NCI-H82 treated with DMSO at 0.1 percent for 48 hours (cell line): Measurements from ENCODE around the gene CHST8.

ENCODE experiments used
- DNase-seq: peaks from one replicate; lab custom pipeline; 2025; ENCODE audit not compliant: unreplicated experiment; lab: John Stamatoyannopoulos, UW

The CHST8 gene

GRCh38 chr19:33784432-33784831, 162.7 kb downstream of the CHST8 start:
- no peak for DNase-seq

GRCh38 chr19:33785795-33786194, 164.0 kb downstream of the CHST8 start:
- DNase-seq: no peak

DNA sequence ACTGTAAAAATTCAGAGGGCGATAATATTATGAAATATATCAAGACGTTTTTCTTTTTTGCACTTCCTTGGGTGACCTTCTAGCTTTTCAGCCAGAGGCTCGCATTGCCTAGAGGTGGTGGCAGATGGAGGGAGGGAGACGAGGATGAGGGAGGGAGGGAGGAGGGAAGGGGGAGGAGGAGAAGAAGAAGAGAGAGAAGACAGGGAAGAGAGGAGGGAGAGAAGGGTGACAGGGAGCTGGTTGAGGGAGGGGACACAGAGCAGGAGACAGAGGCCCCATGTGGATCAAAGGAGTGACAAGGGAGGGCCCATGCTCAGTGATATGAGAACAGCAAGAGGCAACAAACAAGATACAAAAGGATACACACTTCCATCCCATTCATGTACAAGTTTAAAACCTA, 166.9 kb downstream of the CHST8 start:
- DNase-seq: no peak

DNA sequence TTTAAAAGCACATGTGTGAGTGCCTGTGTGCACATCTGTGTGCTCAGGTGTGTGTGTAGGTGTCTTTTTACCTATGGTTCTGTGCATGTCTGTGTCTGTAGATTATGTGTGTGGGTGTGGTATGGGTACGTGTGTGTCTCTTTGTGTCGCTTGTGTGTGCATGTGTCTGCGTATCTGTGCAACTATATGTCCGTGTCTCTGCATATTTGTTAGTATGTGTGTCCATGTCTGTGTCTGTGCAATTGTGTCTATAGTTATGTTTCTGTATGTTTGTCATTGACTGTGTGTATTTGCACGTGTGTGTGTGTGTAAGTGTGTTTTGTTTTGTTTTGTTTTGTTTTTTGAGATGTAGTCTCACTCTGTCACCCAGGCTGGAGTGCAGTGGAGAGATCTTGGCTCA, 167.6 kb downstream of the CHST8 start:
- no peak for DNase-seq

DNA sequence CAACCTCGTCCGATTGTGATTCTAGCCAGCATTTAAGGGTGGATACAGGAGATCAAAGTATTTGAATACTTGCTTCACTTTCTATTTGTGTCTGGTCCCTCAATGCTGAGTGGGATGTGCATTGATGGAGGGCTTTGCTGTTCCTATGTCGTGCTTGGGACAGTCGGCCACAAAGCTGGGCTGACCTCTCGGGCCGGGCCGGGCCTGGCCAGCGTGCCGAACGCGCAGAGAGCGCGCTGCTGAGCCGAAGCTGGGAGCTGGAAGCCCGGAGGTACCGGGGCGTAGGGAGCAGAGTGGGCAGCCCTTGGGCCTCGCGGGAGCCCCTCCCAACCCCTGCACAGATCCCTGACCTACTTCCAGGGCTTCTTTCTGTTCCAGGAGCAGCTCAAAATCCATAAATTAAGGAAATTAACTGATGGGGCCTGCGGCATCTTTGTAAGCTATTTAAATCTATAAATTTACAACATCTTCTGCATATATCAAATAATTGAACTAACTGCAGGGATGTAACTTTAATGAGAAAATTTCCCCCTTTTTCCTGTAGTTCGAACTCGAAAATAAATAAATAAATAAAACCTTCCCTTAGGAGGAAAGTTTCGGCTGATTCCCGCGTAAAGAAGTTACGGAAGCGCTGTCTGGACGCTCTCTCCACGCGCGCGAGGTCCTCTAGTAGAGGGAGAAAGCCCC, 173.1 kb downstream of the CHST8 start:
- DNase-seq: no peak

DNA sequence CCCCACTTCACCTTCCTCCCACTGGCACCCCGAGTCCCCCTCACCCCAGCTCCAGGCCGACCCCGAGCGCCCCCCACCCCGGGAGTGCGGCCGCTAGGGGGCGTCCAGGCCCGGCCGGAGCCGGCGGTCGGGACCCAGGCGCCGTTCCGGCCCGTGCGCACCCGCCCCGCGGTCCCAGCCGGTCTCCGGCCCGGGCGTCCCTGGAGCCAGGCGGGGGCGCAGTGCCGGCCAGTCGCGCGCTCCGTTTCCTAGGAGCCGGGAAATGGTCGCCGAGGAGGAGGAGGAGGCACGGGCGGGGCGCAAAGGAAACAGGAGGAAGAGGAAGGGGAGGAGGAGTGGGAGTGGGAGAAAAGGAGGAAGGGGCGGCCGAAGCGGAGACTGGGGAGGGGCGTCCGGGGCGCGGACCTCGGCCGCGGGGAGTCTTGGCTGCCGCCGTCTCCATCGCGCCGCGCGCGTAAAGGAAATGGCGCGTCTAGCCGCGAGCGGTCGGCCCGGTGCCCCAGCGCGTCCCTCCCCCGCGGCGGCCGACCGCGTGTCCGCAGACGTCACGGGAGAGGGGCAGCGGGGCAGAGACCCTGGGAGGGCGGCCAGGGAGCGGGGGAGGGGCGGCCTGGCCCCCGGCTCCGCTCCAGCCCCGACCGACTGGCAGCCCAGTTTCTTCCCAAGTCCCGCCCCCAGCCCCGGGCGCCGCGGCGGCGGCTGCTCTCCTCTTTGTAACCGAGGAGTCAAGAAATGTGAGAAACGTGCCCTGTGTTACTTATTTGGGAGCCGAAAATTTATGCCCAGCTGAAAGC, 173.8 kb downstream of the CHST8 start:
- DNase-seq: peak; percentile 37

DNA sequence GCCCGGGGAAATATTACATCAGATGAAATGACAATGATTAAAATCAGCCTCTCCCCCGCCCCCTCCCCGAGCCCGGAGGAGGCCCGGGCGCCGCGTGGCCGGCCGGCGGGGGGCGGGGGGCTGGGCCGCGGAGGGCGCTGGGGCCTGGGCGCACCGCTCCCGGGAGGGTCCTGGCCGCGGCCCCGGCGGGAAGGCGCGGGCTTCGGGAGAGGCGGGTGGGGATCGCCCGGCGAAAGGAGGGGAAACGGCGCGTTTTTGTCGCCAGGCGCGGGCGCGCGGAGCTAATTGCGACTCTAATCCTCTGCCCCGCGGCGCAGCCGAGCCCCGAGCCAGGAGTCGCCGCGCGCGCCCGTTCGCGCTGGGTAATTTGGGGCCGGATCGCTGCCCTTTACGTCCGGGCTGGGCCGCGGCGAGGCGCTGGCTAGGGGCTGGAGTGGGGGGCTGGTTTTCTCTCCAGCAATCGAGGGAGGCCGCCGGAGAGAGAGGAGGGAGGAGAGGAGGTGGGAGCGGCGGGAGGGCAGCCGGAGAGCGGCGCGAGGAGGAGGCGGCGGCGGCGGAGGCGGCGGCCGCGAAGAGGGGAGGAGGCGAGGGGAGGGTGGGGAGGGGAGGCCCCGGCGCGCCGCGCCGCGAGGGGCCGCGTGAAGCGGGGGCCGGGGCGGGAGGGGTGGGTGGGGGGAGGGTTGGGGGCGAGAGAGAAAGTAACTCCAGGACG, 174.6 kb downstream of the CHST8 start, which contains the start of gene KCTD15:
Gene KCTD15 (plus strand): TSS at position 707 of the 712 bp plus-strand sequence. CDS start 3,585 bp downstream, outside the sequence.
- no peak for DNase-seq

DNA sequence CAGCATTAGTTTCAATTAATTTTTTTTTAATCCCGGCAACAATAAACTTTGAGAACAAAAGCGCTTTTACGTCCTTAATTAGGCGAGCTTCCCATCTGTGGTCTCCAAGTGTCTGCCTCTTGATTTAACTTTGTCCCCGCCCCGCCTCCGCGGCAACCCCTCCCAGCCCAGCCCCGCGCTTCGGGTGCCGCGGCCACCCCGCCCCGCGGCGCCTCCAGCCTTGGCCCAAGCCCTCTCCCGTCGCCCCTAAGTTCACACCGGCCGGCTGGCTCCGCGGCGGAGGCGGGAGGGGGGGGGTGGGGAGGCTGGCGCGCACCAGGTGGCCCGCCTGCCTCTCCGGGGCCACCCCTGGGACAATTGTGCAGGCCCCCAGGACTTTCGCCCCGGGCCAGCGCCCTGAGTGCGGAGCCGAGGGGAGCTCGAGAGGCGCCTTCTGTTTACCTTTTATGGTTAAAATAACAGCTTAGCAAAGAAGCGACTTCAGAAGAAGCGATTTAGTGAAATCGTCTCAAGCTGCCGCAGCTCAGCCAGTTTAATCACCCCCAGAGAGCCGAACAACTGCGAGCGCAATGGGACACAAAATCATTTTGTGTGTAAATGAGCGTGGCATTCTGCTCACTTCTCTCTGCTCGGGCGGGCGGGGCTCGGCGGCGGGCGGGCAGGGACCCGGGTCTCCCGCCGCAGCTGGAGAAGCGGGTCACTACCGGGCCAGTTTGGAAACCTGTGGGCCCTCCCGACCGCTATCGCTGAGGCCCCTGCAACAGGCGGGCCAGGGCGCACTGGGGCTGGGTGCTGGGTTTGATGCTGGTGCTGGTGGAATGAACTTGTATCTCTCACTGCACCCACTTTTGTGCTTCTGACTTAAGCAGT, 176.3 kb downstream of the CHST8 start:
- DNase-seq: peak; percentile 51

DNA sequence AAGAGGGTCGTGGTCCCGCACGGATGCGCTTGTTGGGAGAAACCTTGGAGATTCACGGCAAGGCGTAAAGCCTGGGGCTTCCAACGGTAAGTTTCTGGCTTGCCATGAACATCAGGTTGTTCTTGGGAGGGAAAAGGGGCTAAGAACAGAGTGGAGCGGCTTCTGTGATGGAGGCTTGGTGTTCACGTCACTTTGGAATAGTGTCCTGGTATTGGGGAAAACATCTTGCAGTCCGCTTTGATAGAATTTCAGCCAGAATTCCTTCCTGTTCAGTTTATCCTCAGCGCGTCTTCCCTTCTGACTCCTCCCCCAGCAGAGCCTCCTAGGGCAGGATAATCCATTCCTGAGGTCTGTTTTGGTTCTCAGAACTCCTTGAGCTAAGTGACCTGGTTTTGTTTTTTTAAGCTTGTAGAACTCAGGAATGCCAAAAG, 176.9 kb downstream of the CHST8 start:
- DNase-seq: no peak

DNA sequence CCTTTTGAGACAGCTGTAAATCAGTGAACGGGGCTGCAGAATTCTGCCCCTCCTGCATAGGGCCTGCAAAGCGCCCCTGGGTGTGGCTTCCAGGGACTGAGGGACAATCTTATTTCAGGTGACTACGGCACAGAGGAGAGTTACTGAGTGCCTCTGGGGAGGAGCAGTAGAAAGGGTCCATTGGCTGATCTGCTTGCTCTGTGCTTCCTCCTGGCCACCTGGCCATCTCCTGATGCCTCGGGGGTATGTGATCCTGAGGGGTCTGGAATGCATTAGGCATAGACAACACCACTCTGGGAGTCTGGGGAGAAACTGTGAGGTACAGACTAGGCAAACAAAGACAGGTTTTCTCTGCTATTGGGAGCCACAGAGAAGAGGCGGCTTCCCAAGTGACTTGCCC, 177.7 kb downstream of the CHST8 start:
- no peak for DNase-seq

- DNase-seq: no peak
Measured at GRCh38 chr19:33800012-33800680, 178.4 kb downstream of the CHST8 start.

DNA sequence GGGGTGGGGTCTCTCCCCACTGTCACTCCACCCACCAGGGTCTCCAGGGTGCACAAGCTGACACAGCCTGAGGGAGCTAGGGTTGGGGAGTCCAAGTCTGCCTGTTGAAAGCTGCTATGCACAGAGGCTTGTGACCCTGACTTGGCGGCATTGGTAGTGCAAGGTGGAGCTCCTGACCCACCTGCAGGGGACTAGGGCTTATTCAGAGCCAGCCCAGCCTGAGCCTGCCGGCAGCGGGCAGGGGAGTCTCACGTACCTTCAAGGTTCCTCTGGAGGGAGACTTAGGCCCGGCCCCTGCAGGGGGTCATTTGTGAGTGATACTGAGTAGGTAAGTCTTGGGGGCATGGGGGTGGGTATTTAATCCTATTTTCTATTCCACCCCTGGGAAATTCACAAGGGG, 179.7 kb downstream of the CHST8 start:
- DNase-seq: no peak

DNA sequence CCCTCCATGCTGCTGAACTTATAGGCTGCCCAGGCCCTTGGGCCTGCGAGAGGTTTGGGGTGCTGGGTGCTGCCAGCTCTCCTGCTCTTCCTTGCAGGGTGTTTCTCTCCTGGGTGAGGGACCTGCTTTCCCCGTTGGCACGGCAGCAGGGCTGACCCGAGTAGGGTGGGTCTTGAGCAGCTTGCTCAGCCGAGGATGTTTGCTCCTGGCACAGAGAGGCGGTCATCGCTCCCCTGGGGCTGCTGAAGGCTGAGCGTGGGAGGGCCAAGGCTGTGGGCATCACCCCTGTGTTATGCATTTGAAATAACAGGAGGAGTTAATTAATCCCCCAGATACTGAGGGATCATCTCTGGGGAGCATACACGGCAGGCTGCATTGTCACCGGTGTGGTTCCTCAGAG, 180.2 kb downstream of the CHST8 start:
- no peak for DNase-seq

DNA sequence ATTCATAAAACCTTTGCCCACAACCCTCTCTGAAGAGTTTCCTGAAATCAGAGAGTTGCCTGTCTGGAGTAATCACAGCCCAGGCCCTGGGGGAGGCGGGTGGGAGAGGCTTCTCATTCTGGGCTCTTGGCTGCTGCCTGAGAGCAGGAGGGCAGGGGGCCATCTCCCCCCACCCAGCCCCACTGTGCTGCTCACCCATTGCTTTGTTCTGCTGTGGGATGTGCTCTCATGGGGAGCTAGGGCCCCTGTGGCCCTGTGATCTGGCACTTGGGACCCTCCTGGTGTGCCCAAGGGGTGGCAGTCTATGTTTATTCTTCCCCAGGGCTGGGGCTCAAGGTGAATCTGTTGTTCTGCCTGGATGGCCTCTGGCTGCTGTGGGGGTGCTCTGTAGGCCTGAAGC, 181.0 kb downstream of the CHST8 start:
- no peak for DNase-seq

DNA sequence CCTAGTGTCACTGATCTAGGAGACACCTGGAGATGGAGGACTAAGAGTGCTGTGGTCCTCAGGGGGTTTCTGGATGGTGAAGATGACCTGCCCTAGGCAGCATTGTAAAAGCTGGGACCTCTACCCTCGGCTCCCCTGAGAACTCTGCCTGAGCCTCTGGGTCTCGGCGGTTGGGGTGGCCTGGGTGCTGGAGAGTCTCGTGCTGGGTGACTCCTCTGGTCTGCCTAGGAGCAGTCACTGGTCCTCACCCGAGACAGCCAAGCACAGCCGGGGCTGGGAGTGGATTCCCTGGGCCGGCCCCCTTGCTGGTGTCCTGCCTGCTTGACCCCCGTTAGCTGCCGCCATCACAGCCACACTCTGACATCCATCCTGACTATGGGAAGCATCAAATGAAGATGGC, 181.6 kb downstream of the CHST8 start:
- no peak for DNase-seq

- DNase-seq: no peak
Measured at GRCh38 chr19:33804021-33804799, 182.5 kb downstream of the CHST8 start.

DNA sequence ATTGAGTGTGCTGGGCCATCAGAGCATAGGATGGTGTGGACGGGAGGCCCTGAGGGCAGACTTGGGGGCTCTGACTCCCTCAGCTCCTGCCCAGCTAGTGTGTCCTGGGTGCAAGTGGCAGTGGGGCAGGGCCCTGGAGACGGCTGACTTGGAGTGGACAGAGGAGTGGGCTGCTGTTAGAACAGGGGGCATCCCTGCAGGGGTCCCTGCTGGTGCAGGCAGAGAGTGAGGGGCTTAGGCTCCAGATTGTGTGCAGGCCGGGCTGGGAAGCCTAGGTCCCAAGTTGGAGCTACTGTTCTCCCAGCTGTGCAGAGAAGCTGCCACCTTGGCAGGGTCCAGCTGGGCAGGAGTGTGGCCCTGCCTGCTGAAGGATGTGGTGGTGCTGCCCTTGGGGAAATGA, 183.6 kb downstream of the CHST8 start:
- no peak for DNase-seq

DNA sequence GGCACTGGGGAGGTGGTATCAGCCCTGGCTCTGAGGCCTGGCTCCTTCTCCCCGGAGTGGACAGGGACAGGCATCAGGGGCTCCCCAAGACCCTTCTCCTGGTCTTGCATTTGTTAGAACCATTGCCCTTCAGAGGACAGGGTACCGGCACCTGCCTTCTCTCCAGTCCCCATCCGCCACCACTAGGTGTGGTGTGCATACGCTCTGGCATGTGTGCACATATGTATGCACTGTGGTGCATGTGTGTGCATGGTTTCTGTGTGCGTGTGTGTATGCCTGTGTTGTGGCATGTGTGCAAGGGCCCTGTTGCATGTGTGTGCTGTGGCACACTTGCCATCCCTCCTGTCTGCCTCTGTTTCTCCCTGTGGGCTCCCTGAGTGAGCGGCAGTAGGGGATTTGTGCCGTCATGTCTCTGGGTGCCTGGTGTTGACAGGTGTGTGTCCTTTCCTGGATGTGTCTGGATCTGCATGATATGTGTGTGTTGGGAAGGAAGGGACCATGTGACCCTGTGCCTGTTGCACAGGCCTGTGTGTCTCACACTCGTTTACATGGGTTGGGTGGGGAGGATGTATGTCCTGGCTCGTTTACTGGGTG, 184.2 kb downstream of the CHST8 start:
- DNase-seq: no peak

- DNase-seq: no peak
Measured at GRCh38 chr19:33806434-33806881, 184.7 kb downstream of the CHST8 start.
